K562 (cell line): ENCODE data around the gene CHCHD6. TPM values are rescaled to one million over a fixed set of nuclear protein-coding genes. Genes with fewer than 3 reads are reported as not detected.

Experiments
- ATAC-seq: fragments of 200-7000 bp; cut with Tn5 transposase; 3 replicates; pipeline ENCODE4 v1.9.1; 2020; ENCODE audit warnings: moderate library complexity
- BruUV-seq: library from RNA; stranded (reverse); fragments of 400-500 nt; replicated peaks from 2 replicates; lab custom pipeline; 2021; lab: Mats Ljungman, UMichigan
- CTCF ChIA-PET: fragments of 300-600 bp; formaldehyde crosslinking; extraction: SDS; loops from one replicate; lab custom pipeline; 2021; ENCODE audit warnings: low intra/inter-chr PET ratio; lab: Yijun Ruan, JAX
- POLR2A ChIA-PET: fragments of 300-600, 350-650 bp; sonication (Branson Sonifier 250); formaldehyde crosslinking; extraction: SDS; loops from one replicate; lab custom pipeline; 2021; ENCODE audit warnings: antibody characterized with exemption, inconsistent platforms; lab: Yijun Ruan, JAX
- DNase-seq, 4 experiments: peaks; one replicate each; pipeline versions ENCODE4 v3.0.0 to v3.0.0-alpha.2; 2011 to 2018; ENCODE audit warnings: low spot score in 3 of 4, mixed read lengths in 3 of 4; ENCODE audit errors: extremely low read depth in 1 of 4
- FAIRE-seq: peaks from 2 replicates; lab custom pipeline; 2011; peaks lifted over from hg19 to GRCh38; lab: Jason Lieb, UNC
- H2AFZ ChIP-seq: 2 replicates; pipeline ENCODE4 v1.6.0; 2011; ENCODE audit warnings: low read depth, low read length, control low read depth, inconsistent platforms
- H3K27ac ChIP-seq: fragments of 200-600 bp; 3 replicates; pipeline ENCODE4 v1.8.0; 2011; ENCODE audit warnings: low read depth, mild to moderate bottlenecking, control low read depth, inconsistent platforms, low read length, moderate library complexity, mixed read lengths; ENCODE audit errors: extremely low read depth
- H3K27me3 ChIP-seq, 2 experiments: fragments of 300-600 bp in 1 of 2; 2 replicates in 1 of 2; 3 replicates in 1 of 2; pipeline versions ENCODE4 v1.6.0 to v1.8.0; 2011; ENCODE audit warnings: inconsistent platforms in 2 of 2, low read length in 2 of 2, mild to moderate bottlenecking in 1 of 2, mixed read lengths in 1 of 2, moderate library complexity in 1 of 2; ENCODE audit not compliant: control insufficient read depth in 2 of 2, insufficient read depth in 2 of 2
- H3K36me3 ChIP-seq: fragments of 300-600 bp; 3 replicates; pipeline ENCODE4 v1.8.0; 2011; ENCODE audit warnings: mild to moderate bottlenecking, low read length, inconsistent platforms; ENCODE audit not compliant: control insufficient read depth, insufficient read depth
- H3K4me1 ChIP-seq, 2 experiments: fragments of 200-600 bp in 1 of 2; replicated peaks in 1 of 2; 2 replicates in 1 of 2; 3 replicates in 1 of 2; pipeline versions ENCODE4 v1.5.1 to v1.8.0; 2011; ENCODE audit warnings: inconsistent platforms in 2 of 2, low read length in 2 of 2, mild to moderate bottlenecking in 1 of 2, mixed read lengths in 1 of 2, moderate library complexity in 1 of 2; ENCODE audit not compliant: control insufficient read depth in 2 of 2, insufficient read depth in 2 of 2
- H3K4me2 ChIP-seq: 2 replicates; pipeline ENCODE4 v1.6.1; 2011; ENCODE audit warnings: low read length, control low read depth, inconsistent platforms, mixed read lengths; ENCODE audit not compliant: insufficient read depth
- H3K4me3 ChIP-seq: fragments of 200-600 bp; sonication (generic), shearing (Covaris generic); 2 replicates; pipeline ENCODE4 v1.5.1; 2016; ENCODE audit warnings: control low read depth, inconsistent platforms
- H3K79me2 ChIP-seq: fragments of 200-600 bp; 3 replicates; pipeline ENCODE4 v1.8.0; 2011; ENCODE audit warnings: low read length, inconsistent platforms; ENCODE audit not compliant: control insufficient read depth, insufficient read depth
- H3K9ac ChIP-seq, 2 experiments: 2 replicates each; pipeline versions ENCODE4 v1.6.0 to v1.6.1; 2011; ENCODE audit warnings: low read depth in 2 of 2, low read length in 2 of 2, control low read depth in 1 of 2, inconsistent platforms in 1 of 2, mild to moderate bottlenecking in 1 of 2, mixed read lengths in 1 of 2; ENCODE audit not compliant: insufficient read depth in 1 of 2
- H3K9me1 ChIP-seq: one replicate; pipeline ENCODE4 v1.6.0; 2011; ENCODE audit warnings: inconsistent platforms, mild to moderate bottlenecking, low read length, moderate library complexity; ENCODE audit not compliant: control insufficient read depth, insufficient read depth
- H3K9me3 ChIP-seq: replicated peaks from 2 replicates; pipeline ENCODE4 v1.5.1; 2011; ENCODE audit warnings: low read depth, low read length, inconsistent platforms; ENCODE audit not compliant: control insufficient read depth, insufficient read depth
- H4K20me1 ChIP-seq: replicated peaks from 2 replicates; pipeline ENCODE4 v1.6.1; 2011; ENCODE audit warnings: low read length, inconsistent platforms, mixed read lengths; ENCODE audit not compliant: control insufficient read depth, insufficient read depth
- ATF1 ChIP-seq, 2 experiments: fragments of 450-650 bp in 1 of 2; IDR thresholded peaks; 2 replicates each; pipeline ENCODE4 v1.6.1; 2016; ENCODE audit warnings: missing compliant biosample characterization in 1 of 2, missing genetic modification characterization in 1 of 2
- BRCA1 ChIP-seq, 2 experiments: fragments of 450-650 bp in 1 of 2; sonication (generic) in 1 of 2; formaldehyde crosslinking in 1 of 2; IDR thresholded peaks; 2 replicates each; pipeline versions ENCODE4 v1.5.0 to v1.6.1; 2017 to 2020; ENCODE audit warnings: mild to moderate bottlenecking in 1 of 2, missing genetic modification reagents in 1 of 2
- L3MBTL2 ChIP-seq: fragments of 450-650 bp; IDR thresholded peaks from 2 replicates; pipeline ENCODE4 v1.6.1; 2016; ENCODE audit warnings: mild to moderate bottlenecking, moderate library complexity
- MCM7 ChIP-seq, 2 experiments: fragments of 450-650 bp; IDR thresholded peaks; 2 replicates each; pipeline ENCODE4 v1.6.1; 2016 to 2018
- MLLT1 ChIP-seq, 2 experiments: fragments of 450-650 bp; IDR thresholded peaks; 2 replicates each; pipeline ENCODE4 v1.6.1; 2016
- RAD21 ChIP-seq, 2 experiments: fragments of 250-450 bp in 1 of 2; fragments of 450-650 bp in 1 of 2; sonication (Bioruptor Pico) in 1 of 2; formaldehyde crosslinking in 1 of 2; IDR thresholded peaks in 1 of 2; conservative IDR thresholded peaks in 1 of 2; 2 replicates each; pipeline versions ENCODE4 v1.4.0 to v1.8.0; 2020 to 2022; ENCODE audit warnings: mild to moderate bottlenecking in 2 of 2, moderate library complexity in 1 of 2
- TFAP4 ChIP-seq: sonication (generic); formaldehyde crosslinking; IDR thresholded peaks from 2 replicates; pipeline ENCODE4 v1.8.0; 2022; ENCODE audit warnings: missing genetic modification reagents, mild to moderate bottlenecking, moderate library complexity, borderline replicate concordance
- TSHZ1 ChIP-seq: fragments of 250-450 bp; sonication (Bioruptor Pico); IDR thresholded peaks from 2 replicates; pipeline ENCODE4 v1.4.0; 2020; ENCODE audit warnings: mild to moderate bottlenecking, moderate library complexity
- ZBTB8A ChIP-seq: fragments of 450-650 bp; IDR thresholded peaks from 2 replicates; pipeline ENCODE4 v1.6.1; 2018; ENCODE audit warnings: mild to moderate bottlenecking, moderate library complexity; ENCODE audit not compliant: partially characterized antibody
- ZNF644 ChIP-seq: fragments of 200-800 bp; sonication (Bioruptor generic); IDR thresholded peaks from 2 replicates; pipeline ENCODE4 v1.6.1; 2016; ENCODE audit warnings: low read depth, missing genetic modification characterization, missing compliant biosample characterization
- WGBS: fragments of 100-300 bp; shearing (Covaris generic); methylation state at CpG from one replicate; pipeline ENCODE4 v1.1.6; 2016; ENCODE audit warnings: low coverage, mixed read lengths; ENCODE audit not compliant: insufficient coverage; ENCODE audit errors: missing lambda C conversion rate; 5-methylcytosine and 5-hydroxymethylcytosine counted together
- in situ Hi-C: fragments of 300-500 bp; cut with MboI; formaldehyde crosslinking; loops from 4 replicates; pipeline ENCODE4 v1.15.0; 2018; ENCODE audit warnings: inconsistent platforms, mixed read lengths
- intact Hi-C: fragments of 100-400 bp; cut with micrococcal nuclease; formaldehyde crosslinking; loops from 2 replicates; pipeline ENCODE4 v1.14.2; 2022
- polyA plus RNA-seq, 8 experiments: library from polyadenylated mRNA; depleted of rRNA in 4 of 8; stranded (reverse) in 5 of 8; unstranded in 3 of 8; fragments of >200 nt; fragmentation: Nextera tagmentation in 2 of 8; fragmentation: Illumina TruSeq in 1 of 8; extraction: Ambion mirVana in 2 of 8; extraction: Trizol in 1 of 8; gene quantifications; 2 replicates each; pipeline versions ENCODE4 v1.2.1 to v1.2.3, GENCODE V29; 2011 to 2014; ENCODE audit warnings: inconsistent platforms in 1 of 8, missing spikeins in 1 of 8
- total RNA-seq, 7 experiments: library from RNA; depleted of rRNA in 6 of 7; stranded (reverse); fragments of >200 nt in 6 of 7; fragmentation: Illumina TruSeq in 2 of 7; extraction: Trizol in 2 of 7; gene quantifications; 2 replicates each; pipeline versions ENCODE4 v1.2.1 to v1.2.3, GENCODE V29; 2011 to 2021; ENCODE audit warnings: low replicate concordance in 1 of 7

The CHCHD6 gene
- total and polyA plus RNA-seq, 9 of the 15 experiments (the other 6 are each of a cell fraction or from before 2014, with no cell fraction given): 4.6 to 18.6 (median 10.9) TPM

GRCh38 chr3:126683069-126683468 is 21.0 kb upstream of the CHCHD6 start:
- Histone ChIP-seq H3K79me2 (no peaks in the 10 kb centered on the region), H3K36me3 (no peaks in the 10 kb centered on the region), H2AFZ (no peak overlapping the region), H3K9ac (no peak overlapping the region), H3K4me2 (no peak overlapping the region), H3K9me3 (no peaks in the 10 kb centered on the region), H3K4me3 (no peak overlapping the region), H3K27me3 (peaks cover 0 to 21% of the 10 kb centered on the region in 2 experiments; a peak in 2 of 5 replicates), H4K20me1 (no peaks in the 10 kb centered on the region), H3K27ac (no peak overlapping the region), H3K4me1 (peaks cover 0 to 10% of the 10 kb centered on the region in 2 experiments; a peak in 2 of 5 replicates), H3K9me1 (no peaks in the 10 kb centered on the region)
- ChIA-PET CTCF (no interaction called here), POLR2A (interaction anchor here (0.6 kb wide), 1 partner anchor 266 kb away, joined by 3 read pairs; no protein-coding TSS in a partner anchor)
- FAIRE-seq: no peak
- BruUV-seq: no TSS peak
- WGBS: 4% methylated on average over 5 of the region's 5 CpGs
- intact Hi-C loops: loop anchor here (10.0 kb wide), 1 partner anchor 302 kb away; the partner anchor contains the start of gene PLXNA1
- DNase-seq: no peak
- in situ Hi-C loops: no loop called here
- no peak for ATAC-seq
- TF ChIP-seq MLLT1 (IDR thresholded peaks at IDR 0.05) (no peak), ZNF644 (tag) (no peak), BRCA1 (IDR thresholded peaks at IDR 0.05) (no peak), BRCA1 (CRISPR knock-in tag; IDR thresholded peaks at IDR 0.05) (no peak), L3MBTL2 (no peak), ZBTB8A (no peak), ATF1 (CRISPR knock-in tag; IDR thresholded peaks at IDR 0.05) (no peak), ATF1 (tag; IDR thresholded peaks at IDR 0.05) (no peak), TFAP4 (no peak), RAD21 (CRISPR knock-in tag; conservative IDR thresholded peaks at IDR 0.05 in 1 of 2, IDR thresholded peaks at IDR 0.05 in 1 of 2) (no peak), TSHZ1 (no peak), MCM7 (IDR thresholded peaks at IDR 0.05) (no peak)
